ENCODE measurements around the gene GOLGA5. TPM values are rescaled to one million over a fixed set of nuclear protein-coding genes. Genes with fewer than 3 reads are reported as not detected.

The GOLGA5 gene
- total RNA-seq, 1 experiment from 2014 or later: 22.3 TPM

DNA sequence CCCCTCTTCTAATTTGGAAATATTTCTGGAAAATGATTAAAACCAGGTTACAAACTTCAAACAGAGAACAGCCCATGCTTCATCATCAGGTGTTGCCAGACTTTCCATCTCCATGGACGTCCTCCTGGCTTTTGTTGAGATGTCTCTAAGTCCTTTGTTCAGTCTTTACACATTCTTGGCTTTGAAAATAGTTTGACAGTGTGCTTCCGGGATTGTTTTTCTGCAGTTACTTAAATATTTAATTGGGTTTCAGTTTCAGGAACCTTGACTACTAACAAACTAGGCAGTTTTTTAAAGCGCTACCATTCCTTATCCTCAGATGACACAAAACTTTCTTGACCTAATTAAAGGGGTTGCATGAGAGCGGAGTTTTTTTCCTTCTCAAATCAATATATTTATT, 47.8 kb downstream of the GOLGA5 start:
- H3K9me3 ChIP-seq (ENCODE audit: control insufficient read depth, insufficient read depth, low read depth, low read length): no peaks in the 10 kb centered on the region
- CTCF ChIA-PET: no interaction called here
- H3K4me1 ChIP-seq (ENCODE audit: control insufficient read depth, insufficient read depth, low read length): no peaks in the 10 kb centered on the region
- POLR2A ChIA-PET: no interaction called here
- ATAC-seq (no peak), DNase-seq (ENCODE audit: low read depth, low spot score) (no peak)
- H3K36me3 ChIP-seq (ENCODE audit: control insufficient read depth, insufficient read depth, low read length): peaks cover 3% of the 10 kb centered on the region; the same call in 1 of the 2 replicates
- no peak overlapping the region for H3K27ac ChIP-seq (ENCODE audit: low read length)
- in situ Hi-C loops (cut with HindIII; ENCODE audit: low pct_unique_long_range_greater_than_20kb, low sequenced_read_pairs): no loop called here
- no TSS peak for BruUV-seq (replicated peaks)
- TF ChIP-seq REST (IDR thresholded peaks at IDR 0.05; ENCODE audit: insufficient read depth in 1 of 2, low read depth in 2 of 2, low read length in 1 of 2) (no peak), SIN3A (IDR thresholded peaks at IDR 0.05; ENCODE audit: borderline replicate concordance, insufficient read depth, low read depth, low read length) (no peak), POLR2AphosphoS5 (IDR thresholded peaks at IDR 0.05; ENCODE audit: low read depth, low read length) (no peak), TCF7L2 (IDR thresholded peaks at IDR 0.05; ENCODE audit: low read depth, low read length) (no peak)
- TF ChIP-seq, protein P1, sequence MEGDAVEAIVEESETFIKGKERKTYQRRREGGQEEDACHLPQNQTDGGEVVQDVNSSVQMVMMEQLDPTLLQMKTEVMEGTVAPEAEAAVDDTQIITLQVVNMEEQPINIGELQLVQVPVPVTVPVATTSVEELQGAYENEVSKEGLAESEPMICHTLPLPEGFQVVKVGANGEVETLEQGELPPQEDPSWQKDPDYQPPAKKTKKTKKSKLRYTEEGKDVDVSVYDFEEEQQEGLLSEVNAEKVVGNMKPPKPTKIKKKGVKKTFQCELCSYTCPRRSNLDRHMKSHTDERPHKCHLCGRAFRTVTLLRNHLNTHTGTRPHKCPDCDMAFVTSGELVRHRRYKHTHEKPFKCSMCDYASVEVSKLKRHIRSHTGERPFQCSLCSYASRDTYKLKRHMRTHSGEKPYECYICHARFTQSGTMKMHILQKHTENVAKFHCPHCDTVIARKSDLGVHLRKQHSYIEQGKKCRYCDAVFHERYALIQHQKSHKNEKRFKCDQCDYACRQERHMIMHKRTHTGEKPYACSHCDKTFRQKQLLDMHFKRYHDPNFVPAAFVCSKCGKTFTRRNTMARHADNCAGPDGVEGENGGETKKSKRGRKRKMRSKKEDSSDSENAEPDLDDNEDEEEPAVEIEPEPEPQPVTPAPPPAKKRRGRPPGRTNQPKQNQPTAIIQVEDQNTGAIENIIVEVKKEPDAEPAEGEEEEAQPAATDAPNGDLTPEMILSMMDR (IDR thresholded peaks at IDR 0.05): no peak
- H3K4me3 ChIP-seq (ENCODE audit: low read depth in 2 of 2, low read length in 2 of 2): no peak overlapping the region
- no peaks in the 10 kb centered on the region for H3K27me3 ChIP-seq (ENCODE audit: control insufficient read depth, insufficient read depth, low read length)
- intact Hi-C loops (cut with micrococcal nuclease; ENCODE audit: unreplicated experiment): no loop called here

DNA sequence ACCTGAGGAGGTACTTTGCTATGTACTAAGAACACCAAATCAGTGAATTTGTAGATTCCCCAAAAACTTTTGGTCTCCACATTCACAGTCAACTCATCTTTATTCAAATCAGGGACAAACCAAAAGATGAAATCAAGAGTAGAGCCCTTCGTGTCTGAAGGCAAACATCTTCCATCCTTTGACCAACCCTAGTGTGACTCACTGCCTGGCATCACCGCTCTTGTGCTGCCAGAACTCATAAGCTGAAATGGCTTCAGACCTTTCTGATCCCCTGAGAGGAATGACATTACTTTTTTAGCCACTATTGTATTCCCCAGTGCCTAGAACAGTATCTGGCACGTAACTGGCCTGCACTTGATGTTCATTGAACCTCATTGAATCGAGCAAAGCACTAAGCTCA, 50.1 kb downstream of the GOLGA5 start:
- Histone ChIP-seq H3K36me3 (ENCODE audit: control insufficient read depth, insufficient read depth, low read length) (0 out of 2 replicates have a peak, but pooled peaks cover 3% of the 10 kb centered on the region), H3K27ac (ENCODE audit: low read length) (no peak overlapping the region), H3K27me3 (ENCODE audit: control insufficient read depth, insufficient read depth, low read length) (no peaks in the 10 kb centered on the region), H3K4me1 (ENCODE audit: control insufficient read depth, insufficient read depth, low read length) (no peaks in the 10 kb centered on the region), H3K9me3 (ENCODE audit: control insufficient read depth, insufficient read depth, low read depth, low read length) (no peaks in the 10 kb centered on the region), H3K4me3 (ENCODE audit: low read depth in 2 of 2, low read length in 2 of 2) (no peak overlapping the region)
- TF ChIP-seq TCF7L2 (IDR thresholded peaks at IDR 0.05; ENCODE audit: low read depth, low read length) (no peak), REST (IDR thresholded peaks at IDR 0.05; ENCODE audit: insufficient read depth in 1 of 2, low read depth in 2 of 2, low read length in 1 of 2) (no peak)
- ATAC-seq (no peak), DNase-seq (ENCODE audit: low read depth, low spot score) (no peak)
- POLR2A ChIA-PET: no interaction called here
- CTCF ChIA-PET: no interaction called here
- no TSS peak for BruUV-seq (replicated peaks)
- intact Hi-C loops (cut with micrococcal nuclease; ENCODE audit: unreplicated experiment) (no loop called here), in situ Hi-C loops (cut with HindIII; ENCODE audit: low pct_unique_long_range_greater_than_20kb, low sequenced_read_pairs) (no loop called here)
